Muscle layer of colon (tissue), 2 donors: ENCODE results near the gene SLC5A10.
"Not testable (repeated sequence)": the region's sequence is repeated elsewhere in the genome, so short reads cannot be mapped to it uniquely, and the experiment has no call there.

Experiments used
- H3K27ac ChIP-seq: one replicate; pipeline ENCODE4 v1.7.0; 2013; ENCODE audit warnings: low read depth, mild to moderate bottlenecking, low read length, moderate library complexity
- H3K27me3 ChIP-seq, 2 donors: one replicate each; pipeline ENCODE4 v1.7.0; 2013; ENCODE audit warnings: low read length in 2 of 2, mild to moderate bottlenecking in 2 of 2; ENCODE audit not compliant: insufficient read depth in 2 of 2, control insufficient read depth in 1 of 2
- H3K36me3 ChIP-seq: one replicate; pipeline ENCODE4 v1.7.0; 2013; ENCODE audit warnings: mild to moderate bottlenecking, low read length; ENCODE audit not compliant: insufficient read depth
- H3K4me1 ChIP-seq: one replicate; pipeline ENCODE4 v1.7.0; 2013; ENCODE audit warnings: mild to moderate bottlenecking, low read length; ENCODE audit not compliant: insufficient read depth
- H3K4me3 ChIP-seq, 2 donors: one replicate each; pipeline ENCODE4 v1.7.0; 2013; ENCODE audit warnings: low read length in 2 of 2, low read depth in 1 of 2, mild to moderate bottlenecking in 1 of 2, moderate library complexity in 1 of 2
- H3K9ac ChIP-seq: one replicate; pipeline ENCODE4 v1.7.0; 2013; ENCODE audit warnings: low read length
- H3K9me3 ChIP-seq: one replicate; pipeline ENCODE4 v1.7.0; 2013; ENCODE audit warnings: mild to moderate bottlenecking, low read length
- donor health status: abdominal sarcoma.
- donor health status: Adenocarcinoma of cecum.

Gene SLC5A10

DNA sequence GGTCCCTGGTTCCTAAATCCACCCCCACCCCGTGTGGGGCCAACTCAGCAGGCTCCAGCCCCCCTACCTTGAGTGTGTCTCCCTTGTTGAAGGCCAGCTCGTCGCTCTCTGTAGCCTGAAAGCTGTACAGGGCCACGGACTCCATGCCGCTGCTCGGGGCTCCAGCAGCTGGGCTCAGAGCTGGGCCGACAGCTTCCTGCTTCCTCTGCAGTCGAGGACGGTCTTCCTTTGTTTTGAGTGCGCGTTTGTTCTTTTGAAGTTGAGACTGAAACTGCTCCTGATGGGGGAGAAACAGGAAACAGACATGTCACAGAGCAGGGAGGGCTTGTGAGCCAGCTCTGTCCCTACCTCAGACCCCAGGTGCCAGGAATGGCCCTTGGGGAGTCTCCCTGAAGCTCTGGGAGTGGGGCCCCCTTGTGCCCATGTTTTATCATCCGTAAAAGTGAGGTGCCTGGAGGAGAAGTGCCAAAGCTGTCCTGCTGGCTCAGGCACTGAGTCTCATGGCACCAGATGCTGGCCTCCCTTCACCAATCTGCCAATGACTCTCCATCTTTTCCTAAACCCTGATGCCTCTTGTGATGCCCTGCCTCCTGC is 94.9 kb downstream of the SLC5A10 start, which contains the start of gene GRAP:
Gene GRAP, minus strand, starts transcription at position 176 of the 594 bp plus-strand sequence. Its CDS starts 31 bp downstream, at position 145.
- H3K4me1 ChIP-seq, H3K27me3 ChIP-seq, H3K9me3 ChIP-seq, H3K27ac ChIP-seq, H3K4me3 ChIP-seq, H3K9ac ChIP-seq, H3K36me3 ChIP-seq: not testable (repeated sequence)

DNA sequence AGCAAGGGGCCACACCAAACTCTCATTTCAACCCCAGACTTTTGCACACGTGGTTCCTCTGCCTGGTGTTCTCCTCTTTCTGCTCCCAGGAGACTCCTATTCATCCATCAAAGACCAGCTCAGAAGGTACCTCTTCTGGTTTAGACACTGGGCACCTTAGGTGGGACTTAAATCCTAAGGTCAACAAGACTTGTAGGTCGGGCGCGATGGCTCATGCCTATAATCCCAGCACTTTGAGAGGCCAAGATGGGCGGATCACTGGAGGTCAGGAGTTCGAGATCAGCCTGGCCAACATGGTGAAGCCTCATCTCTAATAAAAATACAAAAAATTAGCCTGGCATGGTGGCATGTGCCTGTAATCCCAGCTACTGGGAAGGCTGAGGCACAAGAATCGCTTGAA is 95.5 kb downstream of the SLC5A10 start:
- not testable (repeated sequence) for H3K9me3 ChIP-seq, H3K27me3 ChIP-seq, H3K4me3 ChIP-seq, H3K9ac ChIP-seq, H3K36me3 ChIP-seq, H3K27ac ChIP-seq, H3K4me1 ChIP-seq

DNA sequence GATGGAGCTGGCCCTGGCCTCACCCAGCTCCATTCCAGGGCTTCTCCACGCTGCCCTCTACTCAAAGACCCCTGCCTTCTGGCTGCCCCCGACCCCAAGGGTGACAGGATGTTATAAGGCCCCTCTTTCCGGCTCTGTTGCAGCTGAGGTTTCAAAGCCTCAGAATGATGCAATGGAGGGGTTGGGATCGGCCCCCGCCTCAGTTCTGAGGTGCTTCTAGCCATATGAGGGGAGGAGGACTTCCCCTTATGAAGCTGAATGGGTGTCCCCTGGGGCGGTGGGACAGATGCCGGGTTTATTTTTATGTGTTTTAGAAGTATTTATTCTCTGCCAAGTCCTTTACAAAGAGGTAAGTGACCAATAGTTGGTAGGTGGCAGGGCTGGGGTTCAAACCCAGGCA is 96.9 kb downstream of the SLC5A10 start:
- not testable (repeated sequence) for H3K4me1 ChIP-seq, H3K9ac ChIP-seq, H3K4me3 ChIP-seq, H3K27me3 ChIP-seq, H3K9me3 ChIP-seq, H3K36me3 ChIP-seq, H3K27ac ChIP-seq

DNA sequence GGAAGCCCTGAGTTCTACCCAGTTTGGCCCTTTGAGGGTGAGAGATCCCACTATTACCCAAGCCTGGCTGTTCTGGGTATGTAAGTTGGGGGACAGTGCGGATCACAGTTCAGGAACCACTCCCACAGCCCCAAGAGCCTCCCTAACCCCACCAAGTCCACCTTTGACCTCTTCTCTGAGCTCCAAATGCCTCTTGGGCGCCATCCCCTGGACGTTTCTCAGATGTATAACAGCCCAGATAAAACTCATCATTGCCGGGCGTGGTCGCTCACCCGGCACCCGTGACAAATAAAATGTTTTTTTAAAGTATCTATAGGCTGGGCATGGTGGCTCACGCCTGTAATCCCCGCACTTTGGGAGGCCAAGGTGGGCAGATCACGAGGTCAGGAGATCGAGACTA is 103.5 kb downstream of the SLC5A10 start:
- H3K9ac ChIP-seq, result not testable (repeated sequence)

DNA sequence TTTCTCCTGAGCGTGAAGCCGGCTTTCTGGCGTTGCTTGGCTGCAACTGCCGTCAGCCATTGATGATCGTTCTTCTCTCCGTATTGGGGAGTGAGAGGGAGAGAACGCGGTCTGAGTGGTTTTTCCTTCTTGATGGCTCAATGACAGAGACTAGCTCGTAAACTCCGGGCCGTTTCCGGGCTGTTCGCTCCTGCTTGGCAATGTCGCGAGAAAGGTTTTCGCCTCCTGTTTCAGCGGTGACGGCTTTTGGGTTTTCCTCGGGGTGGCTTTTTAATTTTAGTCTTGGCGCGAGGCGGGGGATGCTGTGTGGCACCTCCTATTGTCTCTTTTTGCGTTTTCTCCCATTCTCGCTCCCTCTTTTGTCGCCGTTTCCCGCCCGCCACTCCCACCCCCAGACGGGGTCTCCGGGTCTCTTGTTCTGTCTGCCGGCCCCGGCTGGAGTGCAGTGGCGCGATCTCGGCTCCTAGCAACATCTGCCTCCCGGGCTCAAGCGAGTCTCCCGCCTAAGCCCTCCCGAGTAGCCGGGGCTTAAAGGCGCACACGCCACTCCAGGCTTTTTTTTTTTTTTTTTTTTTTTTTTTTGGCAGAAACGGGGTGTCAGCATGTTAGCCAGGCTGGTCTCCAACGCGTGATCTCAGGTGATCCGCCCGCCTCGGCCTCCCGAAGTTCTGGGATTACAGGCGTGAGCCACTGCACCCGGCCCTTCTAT is 110.2 kb downstream of the SLC5A10 start:
- not testable (repeated sequence) for H3K27ac ChIP-seq, H3K4me3 ChIP-seq, H3K36me3 ChIP-seq, H3K9me3 ChIP-seq, H3K9ac ChIP-seq, H3K4me1 ChIP-seq, H3K27me3 ChIP-seq

More for the DNA sequence above, 103.5 kb downstream of the SLC5A10 start:
- H3K4me3 ChIP-seq, H3K27ac ChIP-seq, H3K9me3 ChIP-seq, H3K4me1 ChIP-seq, H3K36me3 ChIP-seq, H3K27me3 ChIP-seq: not testable (repeated sequence)

DNA sequence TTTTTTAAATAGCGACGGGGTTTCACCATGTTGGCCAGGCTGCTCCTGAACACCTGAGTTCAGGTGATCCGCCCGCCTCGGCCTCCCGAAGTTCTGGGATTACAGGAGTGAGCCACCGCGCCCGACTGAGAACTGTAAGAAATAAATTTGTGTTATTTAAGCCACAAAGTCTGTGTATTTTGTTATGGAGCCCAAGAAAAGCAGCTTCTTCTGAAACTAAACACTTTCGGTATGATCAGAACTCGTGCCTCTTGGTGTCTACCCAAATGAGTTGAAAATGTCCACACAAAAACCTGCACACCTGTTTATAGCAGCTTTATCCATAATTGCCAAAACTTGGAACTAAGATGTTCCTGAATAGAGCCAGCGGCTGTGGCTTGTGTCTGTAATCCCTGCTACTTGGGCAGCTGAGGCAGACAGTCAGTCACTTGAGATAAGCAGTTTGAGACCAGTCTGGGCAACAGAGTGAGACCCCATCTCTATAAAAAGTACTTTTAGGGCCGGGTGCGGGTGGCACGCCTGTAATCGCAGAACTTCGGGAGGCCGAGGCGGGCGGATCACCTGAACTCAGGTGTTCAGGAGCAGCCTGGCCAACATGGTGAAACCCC is 110.9 kb downstream of the SLC5A10 start:
- H3K9me3 ChIP-seq, H3K27ac ChIP-seq, H3K27me3 ChIP-seq, H3K4me1 ChIP-seq, H3K9ac ChIP-seq, H3K4me3 ChIP-seq, H3K36me3 ChIP-seq: not testable (repeated sequence)

DNA sequence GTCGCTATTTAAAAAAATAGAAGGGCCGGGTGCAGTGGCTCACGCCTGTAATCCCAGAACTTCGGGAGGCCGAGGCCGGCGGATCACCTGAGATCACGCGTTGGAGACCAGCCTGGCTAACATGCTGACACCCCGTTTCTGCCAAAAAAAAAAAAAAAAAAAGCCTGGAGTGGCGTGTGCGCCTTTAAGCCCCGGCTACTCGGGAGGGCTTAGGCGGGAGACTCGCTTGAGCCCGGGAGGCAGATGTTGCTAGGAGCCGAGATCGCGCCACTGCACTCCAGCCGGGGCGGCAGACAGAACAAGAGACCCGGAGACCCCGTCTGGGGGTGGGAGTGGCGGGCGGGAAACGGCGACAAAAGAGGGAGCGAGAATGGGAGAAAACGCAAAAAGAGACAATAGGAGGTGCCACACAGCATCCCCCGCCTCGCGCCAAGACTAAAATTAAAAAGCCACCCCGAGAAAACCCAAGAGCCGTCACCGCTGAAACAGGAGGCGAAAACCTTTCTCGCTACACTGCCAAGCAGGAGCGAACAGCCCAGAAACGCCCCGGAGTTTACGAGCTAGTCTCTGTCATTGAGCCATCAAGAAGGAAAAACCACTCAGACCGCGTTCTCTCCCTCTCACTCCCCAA is 111.5 kb downstream of the SLC5A10 start:
- H3K27ac ChIP-seq, H3K27me3 ChIP-seq, H3K4me3 ChIP-seq, H3K4me1 ChIP-seq, H3K36me3 ChIP-seq, H3K9ac ChIP-seq, H3K9me3 ChIP-seq: not testable (repeated sequence)

DNA sequence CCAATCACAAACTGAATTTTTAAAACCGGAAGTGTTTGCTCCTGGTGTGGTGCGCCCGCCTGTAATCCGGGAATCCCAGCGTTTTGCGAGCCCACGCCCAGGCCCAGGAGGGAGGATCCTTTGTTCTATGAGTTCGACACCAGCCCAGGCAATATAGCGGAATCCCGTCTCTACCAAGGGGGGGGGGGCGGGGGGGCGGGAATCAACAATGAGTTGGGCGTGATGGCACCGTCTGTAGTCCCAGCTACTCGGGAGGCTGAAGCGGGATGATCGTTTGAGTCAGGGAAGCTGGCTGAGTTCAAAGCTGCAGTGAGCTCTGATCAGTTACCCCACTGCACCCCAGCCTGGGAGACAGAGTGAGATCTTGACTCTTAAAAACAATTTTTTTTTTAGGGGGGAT is 112.4 kb downstream of the SLC5A10 start:
- H3K4me1 ChIP-seq, H3K36me3 ChIP-seq, H3K27ac ChIP-seq, H3K9me3 ChIP-seq, H3K9ac ChIP-seq, H3K4me3 ChIP-seq, H3K27me3 ChIP-seq: not testable (repeated sequence)

DNA sequence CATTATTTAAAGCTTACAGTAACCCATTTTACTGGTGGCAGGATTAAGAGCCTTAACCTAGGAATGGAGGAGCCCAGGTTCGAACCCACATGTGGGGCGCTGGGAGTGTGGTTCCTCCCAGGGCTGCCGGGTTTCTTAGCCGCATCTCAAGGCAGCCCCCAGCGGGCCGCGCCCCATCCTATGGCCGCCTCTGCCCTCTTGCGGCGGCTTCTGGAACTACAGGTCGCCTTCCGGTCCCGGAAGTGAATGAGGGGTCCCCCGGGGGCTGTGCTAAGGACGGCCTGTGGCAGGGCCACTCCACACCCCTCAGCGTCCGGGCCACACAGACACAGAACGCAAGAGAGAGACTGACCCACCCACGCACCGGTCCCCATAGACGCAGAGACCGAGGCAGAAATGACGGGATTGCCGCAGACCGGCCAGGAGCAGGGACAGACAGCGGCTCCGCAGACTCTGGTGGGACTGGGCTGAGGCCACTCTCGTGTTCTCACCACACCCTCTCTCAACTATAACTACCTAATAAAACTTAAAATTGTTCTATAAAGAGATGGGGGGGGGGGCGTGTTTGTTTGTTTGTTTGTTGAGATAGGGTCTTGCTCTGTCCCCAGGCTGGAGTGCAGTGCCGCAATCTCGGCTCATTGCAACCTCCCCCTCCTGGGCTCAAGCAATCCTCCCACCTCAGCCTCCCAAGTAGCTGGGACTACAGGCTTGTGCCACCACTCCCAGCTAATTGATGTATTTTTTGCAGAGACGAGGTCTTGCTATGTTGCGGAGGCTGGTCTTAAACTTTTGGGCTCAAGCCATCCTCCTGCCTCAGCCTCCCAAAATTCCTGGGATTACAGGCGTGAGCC is 118.6 kb downstream of the SLC5A10 start:
- not testable (repeated sequence) for H3K9ac ChIP-seq, H3K27me3 ChIP-seq, H3K36me3 ChIP-seq, H3K4me1 ChIP-seq, H3K4me3 ChIP-seq, H3K27ac ChIP-seq, H3K9me3 ChIP-seq
